IMR-90 (cell line): ENCODE results near the gene BCAS2. TPM values are rescaled to one million over a fixed set of nuclear protein-coding genes. Genes with fewer than 3 reads are reported as not detected.

Experiments used
- ATAC-seq: fragments of 200-7000 bp; cut with Tn5 transposase; 2 replicates; pipeline ENCODE4 v1.9.1; 2020; ENCODE audit warnings: low read depth, mild to moderate bottlenecking, moderate library complexity
- BruUV-seq: library from RNA; stranded (reverse); fragments of 400-500 nt; replicated peaks from 2 replicates; lab custom pipeline; 2021; lab: Mats Ljungman, UMichigan
- CTCF ChIA-PET: fragments of 300-600 bp; formaldehyde crosslinking; extraction: SDS; loops from one replicate; lab custom pipeline; 2021; ENCODE audit warnings: antibody characterized with exemption; lab: Yijun Ruan, JAX
- POLR2A ChIA-PET: fragments of 300-600 bp; sonication (Branson Sonifier 250); formaldehyde crosslinking; loops from one replicate; lab custom pipeline; 2022; ENCODE audit warnings: antibody characterized with exemption; ENCODE audit not compliant: unreplicated experiment; lab: Charles Lee
- DNase-seq: peaks from one replicate; pipeline ENCODE4 v3.0.0; 2013
- H2AFZ ChIP-seq: replicated peaks from 2 replicates; pipeline ENCODE3; 2013; ENCODE audit warnings: low read length, mild to moderate bottlenecking; ENCODE audit not compliant: poor library complexity
- H2AK5ac ChIP-seq: 2 replicates; pipeline ENCODE4 v1.6.1; 2013; ENCODE audit warnings: low read depth, low read length, inconsistent platforms
- H2AK9ac ChIP-seq: replicated peaks from 2 replicates; pipeline ENCODE3; 2013; ENCODE audit warnings: mild to moderate bottlenecking, low read depth, low read length, moderate library complexity; ENCODE audit not compliant: poor library complexity
- H2BK120ac ChIP-seq: 2 replicates; pipeline ENCODE4 v1.6.1; 2013; ENCODE audit warnings: low read depth, low read length, inconsistent platforms
- H2BK15ac ChIP-seq: 3 replicates; pipeline ENCODE4 v1.6.1; 2013; ENCODE audit warnings: low read depth, low read length, inconsistent platforms
- H2BK20ac ChIP-seq: 2 replicates; pipeline ENCODE4 v1.6.1; 2013; ENCODE audit warnings: low read depth, mild to moderate bottlenecking, inconsistent platforms, low read length, moderate library complexity
- H2BK5ac ChIP-seq: 2 replicates; pipeline ENCODE4 v1.6.1; 2013; ENCODE audit warnings: mild to moderate bottlenecking, low read depth, low read length, inconsistent platforms; ENCODE audit not compliant: poor library complexity, severe bottlenecking
- H3K14ac ChIP-seq: replicated peaks from 2 replicates; pipeline ENCODE4 v1.6.1; 2013; ENCODE audit warnings: low read depth, low read length, inconsistent platforms
- H3K18ac ChIP-seq: 2 replicates; pipeline ENCODE4 v1.6.1; 2013; ENCODE audit warnings: low read depth, low read length, control low read depth
- H3K23ac ChIP-seq: 2 replicates; pipeline ENCODE4 v1.6.1; 2013; ENCODE audit warnings: low read depth, low read length, inconsistent platforms
- H3K27ac ChIP-seq: 2 replicates; pipeline ENCODE4 v1.5.1; 2013; ENCODE audit warnings: mild to moderate bottlenecking, control low read depth, low read length; ENCODE audit not compliant: insufficient read depth
- H3K27me3 ChIP-seq: 2 replicates; pipeline ENCODE4 v1.6.1; 2013; ENCODE audit warnings: low read length; ENCODE audit not compliant: control insufficient read depth, insufficient read depth
- H3K36me3 ChIP-seq: 2 replicates; pipeline ENCODE4 v1.6.1; 2013; ENCODE audit warnings: low read length, mixed read lengths; ENCODE audit not compliant: control insufficient read depth, insufficient read depth
- H3K4ac ChIP-seq: 2 replicates; pipeline ENCODE4 v1.6.1; 2013; ENCODE audit warnings: low read depth, low read length, inconsistent platforms
- H3K4me1 ChIP-seq: 2 replicates; pipeline ENCODE4 v1.6.1; 2013; ENCODE audit warnings: low read length, mixed read lengths; ENCODE audit not compliant: control insufficient read depth, insufficient read depth
- H3K4me2 ChIP-seq: 2 replicates; pipeline ENCODE4 v1.6.1; 2013; ENCODE audit warnings: low read depth, mild to moderate bottlenecking, control low read depth, low read length, moderate library complexity
- H3K4me3 ChIP-seq: 2 replicates; pipeline ENCODE4 v1.5.1; 2013; ENCODE audit warnings: low read depth, mild to moderate bottlenecking, control low read depth, low read length, moderate library complexity; ENCODE audit not compliant: insufficient read depth
- H3K56ac ChIP-seq: 2 replicates; pipeline ENCODE4 v1.6.1; 2013; ENCODE audit warnings: low read length, inconsistent platforms; ENCODE audit not compliant: insufficient read depth; ENCODE audit errors: extremely low read depth
- H3K79me1 ChIP-seq, 2 experiments: 2 replicates each; pipeline ENCODE4 v1.6.1; 2013; ENCODE audit warnings: low read length in 2 of 2, inconsistent platforms in 1 of 2, low read depth in 1 of 2
- H3K9ac ChIP-seq: 2 replicates; pipeline ENCODE4 v1.6.1; 2013; ENCODE audit warnings: low read depth, low read length, control low read depth
- H3K9me1 ChIP-seq: 2 replicates; pipeline ENCODE4 v1.6.1; 2013; ENCODE audit warnings: low read length, inconsistent platforms; ENCODE audit not compliant: insufficient read depth
- H3K9me3 ChIP-seq: 2 replicates; pipeline ENCODE4 v1.6.1; 2013; ENCODE audit warnings: low read length; ENCODE audit not compliant: control insufficient read depth, insufficient read depth
- H4K20me1 ChIP-seq: 2 replicates; pipeline ENCODE4 v1.6.1; 2013; ENCODE audit warnings: low read length, inconsistent platforms; ENCODE audit not compliant: insufficient read depth
- H4K5ac ChIP-seq: 2 replicates; pipeline ENCODE4 v1.6.1; 2013; ENCODE audit warnings: mild to moderate bottlenecking, low read depth, low read length, control low read depth
- H4K8ac ChIP-seq, 2 experiments: 2 replicates each; pipeline ENCODE4 v1.6.1; 2013; ENCODE audit warnings: low read depth in 2 of 2, low read length in 2 of 2, control low read depth in 1 of 2, inconsistent platforms in 1 of 2
- H4K91ac ChIP-seq: 2 replicates; pipeline ENCODE4 v1.6.1; 2013; ENCODE audit warnings: low read depth, low read length, inconsistent platforms; ENCODE audit not compliant: insufficient read depth
- CHD1 ChIP-seq: IDR thresholded peaks from 2 replicates; pipeline ENCODE4 v1.6.1; 2012; ENCODE audit warnings: low read depth, low read length, improper control_type of control experiment
- MAFK ChIP-seq: IDR thresholded peaks from 2 replicates; pipeline ENCODE4 v1.6.1; 2012; ENCODE audit warnings: low read depth, low read length, improper control_type of control experiment
- MAZ ChIP-seq: IDR thresholded peaks from 2 replicates; pipeline ENCODE4 v1.6.1; 2012; ENCODE audit warnings: low read depth, mild to moderate bottlenecking, low read length, improper control_type of control experiment, moderate library complexity, borderline replicate concordance
- POLR2A ChIP-seq: IDR thresholded peaks from 2 replicates; pipeline ENCODE4 v1.6.1; 2012; ENCODE audit warnings: mild to moderate bottlenecking, low read depth, low read length
- RFX5 ChIP-seq: IDR thresholded peaks from 2 replicates; pipeline ENCODE4 v1.8.0; 2012; ENCODE audit warnings: low read depth, mild to moderate bottlenecking, low read length, moderate library complexity
- SMC3 ChIP-seq: fragments of 150-350 bp; IDR thresholded peaks from 2 replicates; pipeline ENCODE4 v1.6.1; 2016; ENCODE audit warnings: low read depth, mild to moderate bottlenecking, antibody characterized with exemption, low read length, moderate library complexity
- WGBS, 2 experiments: methylation state at CpG; one replicate each; pipeline versions ENCODE4 v1.1.5 to v1.1.7; 2013; ENCODE audit warnings: missing lambda C conversion rate in 2 of 2; ENCODE audit not compliant: insufficient read length in 1 of 2; ENCODE audit errors: extremely low coverage in 2 of 2; 5-methylcytosine and 5-hydroxymethylcytosine counted together
- dilution Hi-C: fragments of 300-500 bp; cut with HindIII; formaldehyde crosslinking; loops from one replicate; pipeline ENCODE4 v1.14.3; 2018; ENCODE audit warnings: low sequenced_read_pairs; ENCODE audit not compliant: unreplicated experiment
- in situ Hi-C: fragments of 300-500 bp; cut with MboI; formaldehyde crosslinking; loops from 3 replicates; pipeline ENCODE4 v1.14.3; 2019; ENCODE audit warnings: low sequenced_read_pairs, inconsistent platforms, mixed read lengths
- intact Hi-C: fragments of 100-400 bp; cut with micrococcal nuclease; formaldehyde crosslinking; loops from 2 replicates; pipeline ENCODE4 v1.10.0; 2022
- polyA plus RNA-seq, 3 experiments: library from polyadenylated mRNA; depleted of rRNA; stranded (reverse); fragments of >200 nt; gene quantifications; 2 replicates each; pipeline ENCODE4 v1.2.3, GENCODE V29; 2012; ENCODE audit warnings: low replicate concordance in 1 of 3
- total RNA-seq: library from RNA; depleted of rRNA; stranded (reverse); fragments of >200 nt; gene quantifications from 2 replicates; pipeline ENCODE4 v1.2.3, GENCODE V29; 2012

The BCAS2 gene
- total and polyA plus RNA-seq, 2 of the 4 experiments (the other 2 are of a cell fraction) = 15.4 to 23.1 TPM

- Histone ChIP-seq H3K18ac (no peak overlapping the region), H2BK120ac (no peak overlapping the region), H3K23ac (no peak overlapping the region), H4K20me1 (no peaks in the 10 kb centered on the region), H3K56ac (no peak overlapping the region), H3K9me3 (no peaks in the 10 kb centered on the region), H2BK20ac (no peak overlapping the region), H2AK5ac (no peak overlapping the region), H3K9ac (no peak overlapping the region), H3K4me1 (no peaks in the 10 kb centered on the region), H4K91ac (no peak overlapping the region), H3K27ac (no peak overlapping the region), H3K4me2 (no peak overlapping the region), H4K5ac (no peak overlapping the region), H3K9me1 (no peaks in the 10 kb centered on the region), H2BK15ac (no peak overlapping the region), H3K14ac (no peak overlapping the region), H2BK5ac (no peak overlapping the region), H3K27me3 (no peaks in the 10 kb centered on the region), H2AK9ac (no peak overlapping the region), H3K4ac (no peak overlapping the region), H3K79me1 (no peaks in the 10 kb centered on the region), H4K8ac (no peak overlapping the region), H3K36me3 (no peaks in the 10 kb centered on the region), H2AFZ (no peak overlapping the region), H3K4me3 (no peak overlapping the region)
- TF ChIP-seq MAFK = no peak
- no peak for TF ChIP-seq POLR2A
- no peak for TF ChIP-seq RFX5
- TF ChIP-seq CHD1 = no peak
- TF ChIP-seq SMC3 = no peak
- no peak for TF ChIP-seq MAZ
- no TSS peak for BruUV-seq
- 100% methylated on average over 1 of the region's 2 CpGs; no CpG with 5 or more reads in 1 of the 2 experiments for WGBS, 2 experiments
- intact Hi-C loops (loop anchor here (5.0 kb wide), 1 partner anchor 33 kb away; no protein-coding TSS in a partner anchor), dilution Hi-C loops (no loop called here), in situ Hi-C loops (no loop called here)
- no peak for DNase-seq
- CTCF ChIA-PET = interaction anchor here (0.6 kb wide), 2 partner anchors 50 to 181 kb away, joined by 3 to 4 read pairs; no protein-coding TSS in a partner anchor
- no peak for ATAC-seq
- POLR2A ChIA-PET = no interaction called here
Measured at GRCh38 chr1:114620419-114620818, 39.0 kb upstream of the BCAS2 start.
